HG02973 (cell line): ENCODE measurements around the gene PRRC1.

Experiments used
- ATAC-seq: cut with Tn5 transposase; IDR thresholded peaks from one replicate; pipeline ENCODE4 v1.9.1; 2021; ENCODE audit warnings: moderate library complexity; ENCODE audit not compliant: unreplicated experiment

PRRC1 gene

GRCh38 chr5:127517480-127518318, at the start of gene PRRC1:
PRRC1 (plus strand) TSS chr5:127517640; CDS start chr5:127523480, 5,840 bp downstream.
- peak; percentile 93 for ATAC-seq

DNA sequence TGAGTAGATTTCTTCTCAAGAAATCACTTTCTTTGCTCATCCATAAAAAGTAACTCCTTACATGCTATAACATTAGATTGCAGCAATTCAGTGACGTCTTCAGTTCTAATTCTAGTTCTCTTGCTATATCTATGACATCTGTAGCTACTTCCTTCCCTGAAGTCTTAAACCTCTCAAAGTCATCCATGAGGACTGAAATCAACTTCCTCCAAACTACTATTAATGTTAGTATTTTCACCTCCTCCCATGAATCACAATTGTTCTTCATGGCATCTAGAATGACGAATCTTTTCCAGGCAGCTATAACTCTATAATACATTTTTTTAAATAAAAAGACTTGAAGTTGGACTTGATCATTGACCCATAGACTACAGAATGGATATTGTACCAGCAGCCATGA, 46.2 kb upstream of the PRRC1 start:
- ATAC-seq, result no peak

- no peak for ATAC-seq
These were observed 44.7 kb upstream of the PRRC1 start for GRCh38 chr5:127472700-127473099.

GRCh38 chr5:127486471-127486870, 31.0 kb upstream of the PRRC1 start:
- ATAC-seq, result no peak

DNA sequence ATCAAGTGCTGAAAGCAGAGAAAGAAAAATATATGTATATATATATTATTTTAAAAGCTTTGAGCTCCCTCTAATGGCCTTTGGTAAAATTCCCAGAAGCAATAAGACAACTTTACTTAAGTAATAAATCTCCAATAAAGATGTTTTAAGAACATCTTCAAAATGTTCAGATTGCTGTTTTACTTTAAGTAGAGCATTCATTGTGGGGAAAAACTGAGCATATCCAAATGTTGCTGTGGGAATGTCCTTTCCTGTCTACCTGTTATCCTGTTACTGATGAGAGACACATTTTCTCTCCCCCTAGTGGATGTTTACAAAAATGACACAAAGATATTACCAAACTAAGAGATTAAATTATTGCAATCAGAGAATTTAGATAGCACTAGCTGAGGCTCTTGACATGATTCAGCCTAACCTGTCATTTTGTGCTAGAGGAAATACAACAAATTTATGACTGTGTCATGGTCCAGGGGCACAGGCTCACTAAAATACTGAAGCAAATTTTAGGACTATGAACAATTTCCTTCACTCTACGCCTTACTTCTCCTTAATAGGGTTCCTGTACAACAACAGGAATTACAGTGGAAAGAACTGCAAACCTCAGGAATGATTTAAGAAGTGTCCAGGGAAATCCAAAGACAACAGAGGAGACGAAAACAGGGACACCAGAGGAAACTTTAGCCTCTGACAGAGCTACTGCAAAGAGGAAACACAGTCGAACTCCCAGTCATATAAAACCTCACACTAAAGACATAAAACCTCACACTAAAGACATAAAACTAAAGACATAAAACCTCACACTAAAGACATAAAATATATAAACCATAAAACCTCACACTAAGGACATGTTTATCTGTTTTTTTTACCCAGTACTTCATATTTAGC, 24.3 kb upstream of the PRRC1 start:
- ATAC-seq, result peak; percentile 79

DNA sequence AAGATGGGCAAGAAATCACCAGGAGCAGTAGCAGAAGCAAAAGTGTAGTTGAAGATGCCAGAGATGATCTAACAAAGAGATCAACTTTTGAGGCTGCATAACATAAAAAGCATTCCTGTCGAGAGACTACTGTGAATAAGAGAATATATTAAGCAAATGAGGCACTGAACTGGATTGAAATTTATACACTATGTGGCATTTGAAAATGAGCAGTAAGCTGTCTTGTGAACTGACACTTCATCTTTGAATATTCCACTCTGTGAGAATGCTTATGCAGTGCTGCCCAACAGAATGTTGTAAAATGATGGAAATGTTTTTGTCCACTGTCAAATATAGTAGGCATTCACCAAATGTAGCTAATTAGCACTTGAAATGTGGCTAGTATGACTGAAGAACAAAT, 18.9 kb upstream of the PRRC1 start:
- no peak for ATAC-seq

- no peak for ATAC-seq
These were observed 11.5 kb upstream of the PRRC1 start for GRCh38 chr5:127505905-127506304.

GRCh38 chr5:127506616-127507015, 10.8 kb upstream of the PRRC1 start:
- ATAC-seq, result no peak

DNA sequence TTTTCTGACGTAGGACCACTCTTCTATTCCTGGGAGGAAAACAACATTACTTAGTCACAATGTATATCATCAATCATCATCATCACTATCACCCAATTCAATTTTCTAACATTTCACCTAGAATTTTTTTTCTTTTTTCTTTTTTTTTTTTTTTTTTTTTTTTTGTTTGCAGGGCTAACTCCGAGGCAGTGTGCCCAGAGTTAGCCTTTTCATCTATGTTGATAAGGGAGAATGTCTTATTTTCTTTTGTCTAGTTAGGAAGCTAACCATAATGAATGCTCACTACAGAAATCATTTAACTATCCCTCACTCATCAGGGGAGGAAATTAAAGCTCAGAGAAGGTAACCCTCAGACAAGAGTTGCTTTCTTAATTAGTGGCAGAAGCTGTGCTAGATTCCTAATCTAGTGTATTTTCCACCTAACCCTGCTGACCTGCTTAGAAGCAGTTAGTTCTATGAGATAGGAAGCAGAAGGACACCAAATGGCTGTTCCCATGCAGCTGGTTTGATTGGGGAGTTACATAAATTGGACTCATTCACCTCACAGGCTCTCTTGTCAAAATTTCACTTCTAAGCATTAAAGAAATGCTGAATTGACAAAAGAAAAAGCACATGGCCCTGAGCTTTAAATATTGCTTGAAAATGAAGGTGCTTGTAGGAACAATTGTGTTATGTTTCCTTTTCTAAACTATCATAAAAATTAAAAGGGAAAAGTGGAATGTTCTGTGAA, 8.6 kb upstream of the PRRC1 start:
- no peak for ATAC-seq

DNA sequence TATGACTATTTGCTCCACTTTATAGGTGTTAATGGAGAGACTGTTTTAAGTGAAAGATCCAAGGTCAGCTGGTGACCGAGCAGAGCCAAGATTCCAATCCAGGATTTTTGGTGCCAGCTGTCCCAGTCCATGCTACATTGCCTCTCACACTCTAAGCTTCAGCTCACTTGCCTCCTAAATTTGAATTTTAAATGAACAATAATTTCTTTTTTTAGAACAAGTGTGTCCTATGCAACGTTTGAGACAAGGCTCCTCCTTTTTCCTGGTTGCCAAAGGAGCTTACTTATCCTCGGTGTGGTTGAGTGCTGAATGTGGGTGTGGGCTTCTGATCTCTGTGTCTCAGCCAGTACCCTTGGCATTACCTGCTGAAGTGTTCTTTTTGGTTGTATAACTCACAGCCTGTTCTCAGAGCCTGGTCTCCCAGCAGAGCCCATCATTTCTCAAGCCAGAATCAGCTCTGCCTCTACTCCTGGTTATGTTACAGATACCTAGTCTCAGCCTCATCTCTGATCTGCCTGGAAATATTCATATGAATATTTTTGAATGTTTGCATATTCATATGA, 4.0 kb upstream of the PRRC1 start:
- no peak for ATAC-seq

- ATAC-seq, result no peak
These were observed 2.6 kb upstream of the PRRC1 start for GRCh38 chr5:127514816-127515215.

DNA sequence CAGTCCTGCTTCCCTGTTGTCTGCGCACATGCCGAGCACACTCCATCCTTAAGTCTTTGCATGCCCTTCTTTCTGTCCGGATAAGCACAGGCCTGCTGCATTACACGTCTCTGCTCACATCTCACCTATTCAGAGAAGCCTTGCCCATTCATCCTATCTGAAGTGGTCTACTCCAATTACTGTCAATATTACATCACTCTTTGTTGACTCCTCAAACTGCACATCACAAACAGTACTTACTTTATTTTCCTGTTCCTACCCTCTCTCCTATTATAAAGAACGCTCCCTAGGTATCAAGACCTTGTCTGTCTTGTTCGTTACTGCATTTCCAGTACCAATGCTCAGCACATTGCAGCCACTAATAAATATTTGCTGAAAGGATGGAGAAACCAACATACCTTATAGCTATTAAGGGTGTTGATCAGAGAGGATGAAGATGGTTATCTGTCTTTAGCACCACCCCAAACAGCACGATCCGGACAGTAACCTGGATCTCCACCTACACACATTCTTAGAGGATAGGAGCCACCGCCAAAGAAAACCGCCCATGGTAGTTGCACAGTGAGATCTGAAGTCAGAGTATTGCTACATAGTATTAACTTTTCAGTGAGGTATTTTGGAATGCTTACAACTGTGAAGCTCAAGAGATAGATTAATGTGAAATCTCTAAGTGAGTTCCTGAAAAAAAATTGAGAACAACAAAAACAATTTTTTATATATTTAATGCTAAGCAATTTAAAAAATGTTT, 1.6 kb upstream of the PRRC1 start:
- ATAC-seq, result no peak

GRCh38 chr5:127517110-127517479, 345 bp upstream of the PRRC1 start:
- ATAC-seq, result peak; percentile 28

DNA sequence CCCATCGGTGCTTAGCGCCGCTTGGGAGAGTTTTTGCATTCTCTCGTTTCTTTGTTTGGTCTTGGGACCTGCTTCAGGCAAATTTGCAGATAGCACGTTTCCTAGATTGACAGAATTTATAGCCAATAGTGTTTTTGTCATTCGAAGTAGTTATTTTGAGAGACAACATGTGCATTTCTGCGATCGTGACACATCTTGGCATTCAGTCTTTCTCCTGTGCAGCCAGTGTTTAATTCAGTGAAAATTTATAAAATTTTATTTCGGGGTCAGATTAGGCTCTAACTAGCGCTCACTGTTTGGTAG, 830 bp downstream of the PRRC1 start:
- peak; percentile 25 for ATAC-seq

DNA sequence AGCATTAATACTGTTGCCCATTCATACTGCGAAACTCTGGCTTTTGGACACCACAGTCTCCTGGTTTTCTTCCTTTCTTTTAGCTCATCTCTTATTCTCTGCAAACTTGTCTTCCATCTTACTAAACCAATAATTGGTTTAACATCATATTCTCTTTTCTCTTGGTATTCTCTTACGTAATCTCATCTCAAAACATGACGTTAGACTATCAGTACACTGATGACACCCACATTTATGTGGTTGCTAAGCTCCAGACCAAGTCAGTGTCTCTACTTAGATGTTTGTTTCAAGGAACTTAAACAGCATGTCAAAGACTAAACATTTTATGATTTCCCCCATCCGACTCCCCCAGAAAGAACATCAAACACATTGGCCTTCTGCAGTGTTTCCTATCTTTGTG, 2.1 kb downstream of the PRRC1 start:
- ATAC-seq, result no peak

GRCh38 chr5:127521138-127521770, 3.8 kb downstream of the PRRC1 start:
- ATAC-seq, result no peak

- no peak for ATAC-seq
These were observed 7.7 kb downstream of the PRRC1 start for GRCh38 chr5:127525181-127525580.

- no peak for ATAC-seq
These were observed 12.7 kb downstream of the PRRC1 start for GRCh38 chr5:127529904-127530682.

DNA sequence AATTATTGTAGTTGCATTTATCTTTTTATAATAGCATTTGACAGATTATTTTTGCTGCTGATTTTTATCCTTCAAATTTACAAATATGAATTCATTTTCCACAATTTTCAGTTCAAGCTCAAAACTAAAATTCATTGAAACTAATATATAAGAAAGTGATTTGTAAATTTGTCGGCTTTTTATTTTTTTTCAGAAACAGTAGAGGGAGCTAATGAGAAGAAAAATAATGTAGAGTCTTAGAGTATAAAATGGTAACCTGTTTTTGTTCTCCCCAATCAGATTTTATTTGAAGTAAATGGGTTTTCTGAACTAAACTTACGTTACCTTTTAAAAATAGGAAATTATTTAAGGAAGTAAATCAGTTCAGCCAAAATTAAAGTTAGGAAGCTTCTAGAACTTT, 19.2 kb downstream of the PRRC1 start:
- ATAC-seq, result no peak
